ENCODE data around the gene NME2. TPM values are rescaled to one million over a fixed set of nuclear protein-coding genes. Genes with fewer than 3 reads are reported as not detected.

The NME2 gene
- total and polyA plus RNA-seq, 2 of the 8 experiments (the other 6 are each of a cell fraction or from before 2014, with no cell fraction given) = 827 to 929 TPM

GRCh38 chr17:51118330-51119195, 47.6 kb upstream of the NME2 start (continued):
- no peak for TF ChIP-seq BCL11A (IDR thresholded peaks at IDR 0.05; ENCODE audit: low read depth in 2 of 2, low read length in 2 of 2)
- no peak for TF ChIP-seq JUND (IDR thresholded peaks at IDR 0.05; ENCODE audit: low read length)
- TF ChIP-seq BACH1 (IDR thresholded peaks at IDR 0.05; ENCODE audit: low read length) = no peak
- TF ChIP-seq HDAC6 (IDR thresholded peaks at IDR 0.05; ENCODE audit: low read depth, low read length) = no peak
- TF ChIP-seq POLR2A (IDR thresholded peaks at IDR 0.05; ENCODE audit: control extremely low read depth in 1 of 2, low read depth in 2 of 2, low read length in 2 of 2) = no peak
- no peak for TF ChIP-seq HDAC2 (IDR thresholded peaks at IDR 0.05; ENCODE audit: borderline replicate concordance in 1 of 2, low read depth in 2 of 2, low read length in 2 of 2)
- no peak for TF ChIP-seq E2F6 (IDR thresholded peaks at IDR 0.05)

Measured in H1 (cell line).